OCI-M2 (cell line): ENCODE measurements around the gene UST.
"Not testable (repeated sequence)": the region's sequence is repeated elsewhere in the genome, so short reads cannot be mapped to it uniquely, and the experiment has no call there.

Source experiments
- DNase-seq: peaks from one replicate; lab custom pipeline; 2025; ENCODE audit not compliant: unreplicated experiment; lab: John Stamatoyannopoulos, UW

Gene UST

GRCh38 chr6:148968771-148969602 is 222.2 kb downstream of the UST start:
- no peak for DNase-seq

GRCh38 chr6:148969603-148970061 is 222.8 kb downstream of the UST start:
- DNase-seq: no peak

- no peak for DNase-seq
Measured at GRCh38 chr6:148971031-148971927, 224.4 kb downstream of the UST start.

- no peak for DNase-seq
Measured at GRCh38 chr6:148972481-148972880, 225.7 kb downstream of the UST start.

GRCh38 chr6:148973538-148974208 is 226.8 kb downstream of the UST start:
- DNase-seq: no peak

GRCh38 chr6:148974351-148974750 is 227.5 kb downstream of the UST start:
- DNase-seq: no peak

- DNase-seq: not testable (repeated sequence)
Measured at GRCh38 chr6:148978298-148978697, 231.5 kb downstream of the UST start.

- DNase-seq: no peak
Measured at GRCh38 chr6:148979014-148979901, 232.4 kb downstream of the UST start.

GRCh38 chr6:148980234-148980633 is 233.4 kb downstream of the UST start:
- no peak for DNase-seq

- DNase-seq: no peak
Measured at GRCh38 chr6:148981515-148981914, 234.7 kb downstream of the UST start.

GRCh38 chr6:148983101-148983761 is 236.4 kb downstream of the UST start:
- no peak for DNase-seq

GRCh38 chr6:148983966-148984365 is 237.1 kb downstream of the UST start:
- no peak for DNase-seq

- DNase-seq: no peak
Measured at GRCh38 chr6:148984531-148985056, 237.8 kb downstream of the UST start.

GRCh38 chr6:148985499-148985898 is 238.7 kb downstream of the UST start:
- DNase-seq: no peak

GRCh38 chr6:148986608-148987007 is 239.8 kb downstream of the UST start:
- no peak for DNase-seq

GRCh38 chr6:148987982-148988381 is 241.2 kb downstream of the UST start:
- DNase-seq: no peak

GRCh38 chr6:148989585-148989984 is 242.8 kb downstream of the UST start:
- no peak for DNase-seq

GRCh38 chr6:148990403-148990802 is 243.6 kb downstream of the UST start:
- no peak for DNase-seq

GRCh38 chr6:148996815-148997214 is 250.0 kb downstream of the UST start:
- DNase-seq: no peak

- DNase-seq: no peak
Measured at GRCh38 chr6:148997865-148998264, 251.0 kb downstream of the UST start.
